Jurkat, Clone E6-1 (cell line): ENCODE results near the gene LRRC75A.
"Not testable (repeated sequence)": the region's sequence is repeated elsewhere in the genome, so short reads cannot be mapped to it uniquely, and the experiment has no call there.

Experiments used
- DNase-seq: peaks from one replicate; pipeline ENCODE4 v3.0.0-alpha.2; 2011; ENCODE audit warnings: low read depth, low spot score
- H3K4me3 ChIP-seq: 2 replicates; pipeline ENCODE4 v1.5.1; 2011; ENCODE audit warnings: mild to moderate bottlenecking, low read length, control low read depth, moderate library complexity

The LRRC75A gene

DNA sequence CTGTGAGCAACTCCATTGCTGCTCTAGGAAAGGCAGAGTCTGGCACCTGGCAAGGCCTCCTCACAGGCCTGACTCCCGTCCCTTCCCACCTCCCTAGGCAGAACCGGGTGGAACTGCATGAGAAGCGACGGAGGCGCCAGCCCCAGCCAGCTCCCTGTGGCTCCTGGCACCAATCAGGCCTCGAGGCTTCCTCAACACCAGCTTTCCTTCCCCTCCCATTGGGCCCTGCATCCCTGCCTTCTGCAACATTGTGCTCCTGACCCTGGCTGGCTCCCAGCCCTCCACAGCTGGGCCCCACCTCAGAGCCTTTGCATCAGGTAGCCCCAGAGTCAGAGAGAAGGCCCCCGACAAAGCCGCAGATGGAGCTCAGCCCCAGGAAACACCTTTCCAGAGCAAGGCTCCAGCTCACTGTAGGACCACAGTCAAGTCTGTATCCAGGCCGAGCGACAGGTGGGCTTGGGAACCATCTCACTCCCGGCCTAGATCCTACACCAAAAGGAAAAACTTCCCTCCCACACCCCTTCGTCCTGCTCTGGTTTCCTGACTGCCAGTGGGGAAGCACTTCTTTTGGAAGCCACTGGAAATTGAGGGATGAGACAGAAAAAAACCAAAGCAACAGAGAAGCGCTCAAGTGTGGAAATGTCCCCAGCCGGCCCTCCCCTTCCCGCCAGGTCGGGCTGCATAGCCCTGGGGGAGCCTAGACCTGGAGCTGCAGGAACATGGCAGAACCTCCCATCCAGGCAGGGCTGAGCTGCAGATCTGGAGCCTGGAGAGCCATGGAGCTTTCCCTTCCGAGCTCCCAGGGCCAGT, 31.0 kb downstream of the LRRC75A start:
- DNase-seq = no peak
- no peak overlapping the region for H3K4me3 ChIP-seq

DNA sequence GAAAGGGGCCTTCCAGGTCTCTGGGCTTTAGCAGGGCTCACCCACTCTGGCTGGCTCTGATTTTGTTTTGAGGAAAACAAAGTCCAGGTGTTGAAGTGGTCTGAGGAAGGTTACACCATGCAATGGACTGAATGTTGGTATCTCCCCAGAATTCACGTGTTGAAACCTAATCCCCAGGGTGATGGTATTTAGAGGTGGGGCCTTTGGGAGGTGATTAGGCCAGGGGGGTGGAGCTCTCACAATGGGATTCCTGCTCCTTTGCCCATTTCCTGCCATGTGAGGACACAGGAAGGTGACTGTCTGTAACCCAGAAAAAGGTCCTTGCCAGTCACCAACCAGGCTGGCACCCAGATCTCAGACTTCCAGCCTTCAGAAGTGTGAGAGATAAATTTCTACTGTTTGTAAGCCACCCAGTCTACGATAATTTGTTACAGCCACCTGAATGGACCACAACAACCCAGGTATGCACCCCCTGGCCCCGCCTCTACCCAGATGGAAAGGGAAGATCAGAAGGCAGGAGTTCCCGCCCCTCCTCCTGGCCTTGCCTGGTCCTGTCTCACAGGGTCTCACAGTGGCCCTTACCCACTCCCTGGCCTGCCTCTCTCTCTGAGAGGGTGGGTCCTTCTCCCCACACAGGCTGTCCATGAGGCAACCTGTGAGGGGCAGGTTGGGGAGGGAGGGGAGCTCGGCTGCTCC, 32.0 kb downstream of the LRRC75A start:
- no peak overlapping the region for H3K4me3 ChIP-seq
- no peak for DNase-seq

DNA sequence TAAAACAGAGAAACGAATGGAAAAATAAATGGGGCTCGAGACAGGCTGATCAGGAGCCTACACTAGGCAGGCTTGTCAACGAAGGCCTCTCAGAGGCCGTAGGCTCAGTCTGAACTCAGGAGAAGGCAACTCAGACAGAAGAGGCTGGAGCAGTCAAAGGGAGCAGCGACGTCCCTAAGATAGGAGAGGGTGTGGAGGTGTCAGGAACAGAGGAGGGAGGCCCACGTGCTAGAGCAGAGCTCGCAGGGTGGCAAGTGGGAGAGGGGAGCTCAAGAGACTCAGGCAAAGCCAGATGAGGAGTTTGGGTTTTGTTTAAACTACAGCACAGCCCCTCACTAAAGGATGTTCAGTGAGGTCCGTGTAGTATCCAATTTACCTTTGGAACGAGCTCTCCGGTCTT, 32.7 kb downstream of the LRRC75A start:
- DNase-seq = no peak
- no peak overlapping the region for H3K4me3 ChIP-seq

DNA sequence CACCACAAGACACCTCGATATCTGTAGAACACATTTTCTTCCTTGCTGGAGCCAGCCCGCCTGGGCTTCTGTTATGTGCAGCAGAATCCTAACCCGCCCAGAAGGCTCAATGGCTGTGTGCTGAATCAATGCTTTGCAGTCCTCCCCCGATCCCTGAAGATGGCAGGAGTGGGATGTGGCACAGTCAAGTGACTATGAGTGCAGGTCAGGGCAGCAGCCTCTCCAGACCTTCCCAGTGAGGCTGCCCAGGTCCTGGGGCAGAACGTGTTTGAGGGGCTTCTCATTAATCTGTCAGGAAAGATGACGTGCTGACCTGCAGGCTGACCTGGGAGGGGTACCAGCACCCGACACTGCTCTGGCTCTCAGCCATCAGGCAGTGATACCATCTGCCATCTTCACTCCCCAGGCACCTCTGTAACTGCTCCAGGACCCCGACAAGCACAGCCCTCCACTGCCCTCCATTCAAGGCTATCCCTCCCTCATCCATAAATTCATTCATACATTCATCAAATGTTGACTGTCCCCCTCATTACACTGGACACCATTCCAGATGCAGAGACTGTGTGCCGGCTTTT, 35.2 kb downstream of the LRRC75A start:
- no peak overlapping the region for H3K4me3 ChIP-seq

DNA sequence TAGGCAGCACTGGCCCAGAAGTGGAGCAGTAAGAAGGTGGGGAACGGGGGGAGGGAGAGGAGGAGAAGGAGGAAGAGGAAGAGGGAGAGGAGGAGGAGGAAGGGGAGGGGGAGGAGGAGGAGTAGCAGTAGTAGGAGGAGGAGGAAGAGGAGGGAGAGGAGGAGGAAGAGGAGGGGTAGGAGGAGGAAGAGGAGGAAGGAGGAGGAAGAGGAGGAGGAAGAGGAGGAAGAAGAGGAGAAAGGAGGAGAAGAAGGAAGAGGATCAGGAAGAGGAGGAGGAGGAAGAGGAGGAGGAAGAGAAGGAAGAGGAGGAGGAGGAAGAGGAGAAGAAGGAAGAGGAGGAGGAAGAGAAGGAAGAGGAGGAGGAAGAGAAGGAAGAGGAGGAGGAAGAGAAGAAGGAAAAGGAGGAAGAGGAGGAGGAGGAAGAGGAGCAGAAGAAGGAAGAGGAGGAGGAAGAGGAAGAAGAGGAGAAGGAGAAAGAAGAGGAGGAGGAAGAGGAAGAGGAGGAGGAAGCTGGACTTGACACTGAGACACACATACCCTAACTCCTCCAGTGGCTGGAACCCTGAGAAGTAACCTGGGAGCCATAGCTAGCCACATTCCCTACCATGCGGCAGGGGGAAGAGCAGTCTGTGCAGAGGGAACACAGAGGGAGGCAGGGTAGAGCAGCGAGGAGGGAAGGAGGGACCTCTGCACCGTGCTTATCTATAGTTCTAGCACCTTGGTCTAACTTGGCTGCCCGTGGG, 35.8 kb downstream of the LRRC75A start:
- H3K4me3 ChIP-seq = no peak overlapping the region
- no peak for DNase-seq

More for the DNA sequence above, 35.2 kb downstream of the LRRC75A start:
- DNase-seq = no peak

DNA sequence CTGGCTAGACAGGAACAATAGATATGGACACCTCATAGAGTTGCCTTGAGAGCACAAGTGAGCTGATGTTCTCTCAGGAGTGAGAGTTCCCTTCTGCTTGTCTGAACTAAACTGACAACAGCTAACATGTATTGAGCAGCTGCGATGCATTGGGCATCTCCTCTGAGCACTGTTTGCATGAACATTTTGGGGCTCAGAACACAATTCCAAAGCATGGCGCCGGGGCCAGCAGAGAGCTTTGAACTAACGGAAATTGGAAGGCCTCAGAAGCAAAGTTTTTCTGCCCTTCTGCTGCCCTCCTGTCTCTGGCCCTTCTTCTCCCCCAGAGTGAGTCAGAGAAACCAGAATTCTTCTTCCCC, 38.5 kb downstream of the LRRC75A start:
- no peak overlapping the region for H3K4me3 ChIP-seq
- no peak for DNase-seq

DNA sequence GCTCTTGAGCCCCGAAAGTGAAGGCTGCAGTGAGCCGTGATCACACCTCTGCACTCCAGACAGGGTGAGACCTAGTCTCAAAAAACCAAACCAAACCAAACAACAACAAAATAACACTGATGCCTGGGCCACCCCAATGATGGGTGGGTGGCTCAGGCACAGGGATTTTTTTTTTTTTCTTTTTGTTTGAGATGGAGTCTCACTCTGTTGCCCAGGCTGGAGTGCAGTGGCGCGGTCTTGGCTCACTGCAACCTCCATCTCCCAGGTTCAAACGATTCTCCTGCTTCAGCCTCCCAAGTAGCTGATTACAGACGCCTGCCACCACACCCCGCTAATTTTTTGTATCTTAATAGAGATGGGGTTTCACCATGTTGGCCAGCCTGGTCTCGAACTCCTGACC, 39.7 kb downstream of the LRRC75A start:
- DNase-seq, H3K4me3 ChIP-seq: not testable (repeated sequence)

DNA sequence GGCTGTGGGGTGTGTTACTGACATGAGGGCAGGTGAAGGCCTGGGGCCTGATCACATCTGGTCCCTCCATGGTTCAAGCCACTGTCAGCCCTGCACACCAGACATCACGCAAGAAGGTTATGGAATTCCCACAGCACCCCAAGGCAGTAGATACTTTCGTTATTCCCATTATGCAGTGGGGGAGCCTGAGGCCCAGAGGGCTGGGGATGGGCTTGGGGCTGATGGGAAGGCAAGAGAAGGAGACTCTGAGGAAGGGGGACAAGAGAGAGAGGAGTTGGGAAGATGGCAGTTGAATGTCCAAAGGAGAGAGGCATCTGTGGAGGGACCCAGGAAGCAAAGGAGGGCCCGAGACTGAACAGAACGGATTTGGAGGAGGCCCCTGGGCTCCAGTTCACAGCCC, 42.0 kb downstream of the LRRC75A start:
- H3K4me3 ChIP-seq = no peak overlapping the region
- DNase-seq = no peak

DNA sequence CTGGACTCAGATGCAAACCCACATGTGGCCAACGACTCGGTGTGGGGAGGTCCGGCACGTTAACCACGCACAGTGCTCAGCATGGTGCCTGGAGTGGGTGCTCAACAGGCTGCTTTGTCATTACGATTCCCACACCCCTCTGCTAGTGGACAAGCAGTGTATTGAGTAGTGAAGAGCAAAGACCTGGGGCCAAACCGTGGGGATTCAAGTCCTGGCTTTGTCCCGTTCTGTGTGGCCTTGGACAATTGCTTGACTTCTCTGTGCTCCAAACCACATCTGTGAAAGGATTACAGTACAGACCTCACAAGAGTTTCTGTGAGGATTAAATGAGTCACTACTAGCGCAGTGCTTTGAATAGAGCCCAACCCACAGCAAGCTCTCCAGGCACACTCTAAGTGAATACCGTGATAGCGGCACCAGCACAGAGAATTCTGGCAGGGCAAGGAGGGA, 42.8 kb downstream of the LRRC75A start:
- DNase-seq = no peak

DNA sequence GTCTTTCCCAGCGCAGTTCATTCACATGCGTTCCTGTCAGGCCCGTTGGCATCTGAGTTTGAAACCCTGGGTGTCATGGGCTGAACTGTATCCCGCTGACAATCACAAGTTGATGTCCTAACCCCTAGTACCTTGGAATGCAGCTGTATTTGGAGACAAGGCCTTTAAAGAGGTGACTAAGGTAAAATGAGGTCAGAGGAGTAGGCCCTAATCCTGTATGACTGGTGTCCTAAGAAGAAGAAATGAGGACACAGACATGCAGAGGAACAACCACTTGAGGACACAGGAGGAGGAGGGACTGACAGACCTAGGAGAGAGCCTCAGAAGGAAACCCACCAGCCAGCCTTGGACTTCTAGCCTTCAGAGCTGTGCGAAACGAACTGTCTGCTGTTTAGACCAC, 43.5 kb downstream of the LRRC75A start:
- no peak for DNase-seq
- H3K4me3 ChIP-seq = no peak overlapping the region

More for the DNA sequence above, 42.8 kb downstream of the LRRC75A start:
- no peak overlapping the region for H3K4me3 ChIP-seq

DNA sequence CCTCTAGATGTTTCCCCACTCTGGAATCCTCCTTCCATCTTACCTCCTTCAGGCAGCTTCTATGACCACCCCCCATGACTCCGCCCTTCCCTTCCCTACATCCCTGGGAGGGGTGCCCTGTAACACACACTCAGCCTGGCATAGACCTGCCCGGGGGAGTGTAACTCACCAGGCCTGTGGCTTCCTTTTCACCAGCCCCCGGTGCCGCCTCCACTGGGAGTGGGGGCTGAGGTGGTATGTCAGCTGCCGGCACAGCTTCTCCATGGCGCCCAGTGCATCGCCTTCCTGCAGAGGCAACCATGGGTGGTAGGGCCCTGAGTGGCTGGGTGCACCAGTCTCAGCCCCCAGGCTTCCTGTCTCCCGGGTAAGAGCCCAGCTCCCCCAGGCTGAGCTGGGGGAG, 44.3 kb downstream of the LRRC75A start:
- DNase-seq = no peak
- H3K4me3 ChIP-seq = no peak overlapping the region

DNA sequence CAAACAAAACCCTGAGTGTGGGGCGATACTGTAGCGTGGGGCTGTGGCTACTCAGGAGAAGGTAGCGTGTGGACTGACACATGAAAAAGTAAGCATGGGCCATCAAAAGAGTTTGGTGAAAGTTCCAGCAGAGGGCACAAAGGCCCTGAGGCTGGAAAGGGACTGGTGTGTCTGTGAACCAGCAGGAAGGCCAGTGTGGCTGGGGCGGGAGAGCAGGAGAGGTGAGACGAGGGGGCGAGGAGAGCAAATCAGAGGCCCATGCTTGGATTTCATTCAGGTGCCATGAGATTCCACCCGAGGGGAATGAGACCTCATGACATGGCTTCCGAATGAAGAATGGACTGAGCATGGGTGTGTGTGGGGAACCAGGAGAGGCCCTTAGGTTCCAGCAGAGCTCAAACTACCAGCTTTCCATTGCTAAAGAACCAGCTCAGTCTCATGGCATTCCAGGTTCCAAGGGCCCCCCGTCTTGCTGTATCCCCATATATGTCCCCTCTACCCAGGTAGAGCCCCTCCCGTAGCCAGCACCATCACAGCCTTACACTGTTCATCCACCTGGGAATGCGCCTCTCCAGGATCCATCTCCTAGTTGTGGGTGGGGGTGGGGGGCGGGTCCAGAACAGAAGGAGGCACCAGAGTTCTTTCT, 45.5 kb downstream of the LRRC75A start:
- DNase-seq = no peak
- H3K4me3 ChIP-seq = no peak overlapping the region

DNA sequence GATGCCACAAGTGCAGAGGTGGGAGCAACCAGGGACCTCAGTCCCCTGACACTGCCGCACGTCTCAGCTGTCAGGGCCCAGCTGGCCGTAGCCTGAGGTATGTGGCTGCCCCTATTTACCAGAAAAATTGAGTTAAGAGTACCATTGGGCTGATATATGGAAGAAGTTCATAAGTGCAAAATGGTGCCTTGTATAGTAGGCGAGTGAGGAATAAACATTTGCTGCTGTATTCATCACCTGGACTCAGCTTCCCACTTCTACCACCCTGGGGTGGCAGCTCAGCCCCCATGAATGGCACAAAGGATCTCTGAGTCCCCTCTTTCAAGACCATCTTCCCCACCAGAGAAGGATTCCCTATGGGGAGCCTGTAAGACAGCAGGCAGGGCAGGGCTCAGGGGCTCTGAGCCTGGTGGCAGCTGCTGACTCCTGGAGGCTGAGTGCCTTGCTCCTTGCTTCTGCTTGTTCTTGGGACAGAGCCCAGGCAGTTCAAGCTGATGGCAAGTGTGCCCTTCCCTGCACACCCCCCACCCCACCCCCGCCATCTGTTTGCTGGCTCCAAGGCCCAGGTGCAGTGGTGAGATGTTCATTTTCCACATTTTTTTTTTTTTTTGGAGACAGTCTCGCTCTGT, 47.6 kb downstream of the LRRC75A start:
- no peak overlapping the region for H3K4me3 ChIP-seq
- DNase-seq = no peak

DNA sequence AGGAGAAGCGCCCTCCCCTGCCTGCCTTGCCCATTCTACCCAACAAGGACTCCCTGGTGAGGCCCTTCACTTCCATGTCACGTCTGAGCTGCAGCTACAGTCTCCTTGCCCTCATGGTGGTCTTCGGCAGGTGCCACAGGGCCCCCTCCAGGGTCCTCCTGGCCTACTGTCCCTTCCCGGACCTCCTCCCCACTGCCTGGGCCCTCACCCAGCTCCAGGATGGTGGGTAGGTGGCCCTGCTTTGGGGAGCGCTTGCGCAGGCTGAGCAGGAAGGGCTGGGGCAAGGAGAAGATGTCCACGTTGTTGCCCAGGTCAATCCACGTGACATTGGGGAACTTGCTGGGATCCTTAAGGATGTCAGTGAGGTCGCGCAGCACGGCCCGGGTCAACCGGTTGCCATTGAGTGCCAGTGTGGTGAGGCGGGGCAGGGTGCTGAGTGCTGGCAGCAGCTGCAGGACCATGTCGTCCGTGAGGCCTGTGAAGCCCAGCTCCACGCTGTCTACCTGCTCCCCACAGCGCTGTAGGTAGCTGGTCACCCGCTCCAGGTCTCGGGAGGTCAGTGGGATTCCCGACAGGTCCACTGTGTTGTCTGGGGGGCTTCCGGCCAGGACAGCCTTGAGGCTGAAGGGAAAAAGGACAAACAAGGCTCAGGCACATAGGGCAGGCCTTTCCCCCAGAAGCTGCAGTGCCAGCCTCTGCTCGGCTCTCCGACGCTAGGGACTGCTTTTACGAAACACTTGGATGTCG, 48.3 kb downstream of the LRRC75A start:
- H3K4me3 ChIP-seq = no peak overlapping the region
- DNase-seq = no peak

DNA sequence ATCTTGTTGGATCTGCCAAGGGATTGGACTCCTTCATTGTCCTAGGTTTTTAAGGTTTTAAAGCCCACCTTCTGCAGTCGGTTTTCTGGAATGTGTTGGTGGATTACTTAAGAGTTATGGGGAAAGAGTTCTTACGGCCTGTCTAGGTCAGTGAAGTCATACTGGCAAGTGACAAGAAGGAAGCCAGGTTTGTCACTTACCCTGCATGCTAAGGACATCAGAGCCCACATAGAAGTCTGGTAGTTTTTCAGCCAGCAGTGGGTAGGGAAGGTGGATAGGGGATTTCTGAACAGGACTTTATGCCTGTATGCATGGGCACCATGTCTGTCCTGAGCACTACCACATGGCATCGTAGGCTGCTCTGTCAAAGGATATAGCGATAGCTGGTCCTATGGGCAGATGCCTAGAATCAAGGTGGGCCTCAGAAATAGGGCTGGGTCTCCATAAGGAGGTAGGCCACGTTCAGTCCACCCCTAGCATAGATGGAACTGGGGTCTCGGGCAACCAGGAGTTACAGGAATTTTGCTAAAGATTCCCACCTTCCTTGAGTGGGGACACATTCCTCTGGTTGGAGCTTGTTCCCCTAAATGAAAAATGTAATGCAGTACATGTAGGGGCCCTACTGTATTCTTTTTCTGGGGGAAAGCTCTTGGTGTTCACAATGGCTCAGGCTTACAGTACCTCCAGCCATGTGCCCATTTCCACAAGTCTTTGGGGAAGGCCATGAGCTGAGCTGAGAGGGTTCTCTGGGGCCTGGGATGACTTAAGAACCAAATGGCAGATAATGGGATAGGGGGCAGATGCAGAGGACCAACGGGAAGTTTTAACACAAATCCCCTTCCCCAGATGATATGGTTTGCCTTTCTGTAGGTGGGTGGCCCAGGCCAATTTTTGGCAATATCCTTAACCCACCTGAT, 49.1 kb downstream of the LRRC75A start:
- no peak overlapping the region for H3K4me3 ChIP-seq
- DNase-seq = no peak

DNA sequence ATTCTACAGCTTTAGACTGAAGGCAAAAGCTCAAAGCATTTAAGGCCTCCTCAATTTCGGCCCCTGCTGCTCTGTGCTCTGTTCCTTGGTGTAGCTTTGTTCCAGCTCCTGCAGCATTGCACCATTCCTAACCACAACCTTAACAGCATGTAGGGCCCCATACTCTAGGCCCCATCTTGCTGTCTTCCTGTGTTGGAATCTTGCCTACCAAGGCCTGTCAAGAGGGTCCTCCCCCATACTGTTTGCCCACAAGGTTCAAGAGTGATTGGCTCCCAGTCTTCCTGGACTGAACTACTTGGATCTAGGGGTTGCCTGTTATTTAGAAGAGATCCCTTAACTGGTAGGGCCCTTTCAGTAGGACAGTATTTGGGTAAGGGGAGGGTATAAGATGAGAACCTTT, 49.9 kb downstream of the LRRC75A start:
- no peak overlapping the region for H3K4me3 ChIP-seq
- DNase-seq = peak; percentile 41
